Measurements from ENCODE around the gene NDUFAF8. TPM values are rescaled to one million over a fixed set of nuclear protein-coding genes. Genes with fewer than 3 reads are reported as not detected.

NDUFAF8 gene
- polyA plus RNA-seq, 1 experiment = 181 TPM

DNA sequence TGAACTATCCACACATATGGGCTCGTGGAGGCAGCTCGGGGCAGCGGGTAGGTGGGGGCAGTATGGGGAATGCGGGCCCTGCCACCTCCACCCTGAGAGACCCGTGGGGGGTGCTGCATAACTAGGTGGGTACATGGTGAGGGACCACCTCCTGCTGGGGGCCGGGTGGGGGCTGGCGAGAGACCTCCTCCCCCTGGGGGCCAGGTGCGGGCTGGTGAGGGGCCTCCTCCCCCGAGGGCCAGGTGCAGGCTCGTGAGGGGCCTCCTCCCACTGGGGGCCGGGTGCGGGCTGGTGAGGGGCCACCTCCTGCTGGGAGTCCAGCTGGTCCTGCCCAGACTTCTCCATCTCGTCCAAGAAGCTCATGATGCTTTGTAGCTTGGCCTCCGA lies 41.7 kb upstream of the NDUFAF8 start:
- ChIA-PET CTCF (interaction anchor here (0.6 kb wide), 1 partner anchor 30 kb away, joined by 3 read pairs; no protein-coding TSS in a partner anchor), POLR2A (no interaction called here)
- DNase-seq (ENCODE audit: low read depth, low spot score) = no peak
- Histone ChIP-seq H3K27ac (ENCODE audit: low read depth, low read length) (no peak overlapping the region), H3K9me3 (ENCODE audit: control insufficient read depth, insufficient read depth, low read length) (no peaks in the 10 kb centered on the region; the same call in 1 of the 2 replicates), H3K4me3 (ENCODE audit: low read depth, low read length) (no peak overlapping the region), H3K27me3 (ENCODE audit: control insufficient read depth, insufficient read depth, low read length) (no peaks in the 10 kb centered on the region)
- TF ChIP-seq, protein P1, sequence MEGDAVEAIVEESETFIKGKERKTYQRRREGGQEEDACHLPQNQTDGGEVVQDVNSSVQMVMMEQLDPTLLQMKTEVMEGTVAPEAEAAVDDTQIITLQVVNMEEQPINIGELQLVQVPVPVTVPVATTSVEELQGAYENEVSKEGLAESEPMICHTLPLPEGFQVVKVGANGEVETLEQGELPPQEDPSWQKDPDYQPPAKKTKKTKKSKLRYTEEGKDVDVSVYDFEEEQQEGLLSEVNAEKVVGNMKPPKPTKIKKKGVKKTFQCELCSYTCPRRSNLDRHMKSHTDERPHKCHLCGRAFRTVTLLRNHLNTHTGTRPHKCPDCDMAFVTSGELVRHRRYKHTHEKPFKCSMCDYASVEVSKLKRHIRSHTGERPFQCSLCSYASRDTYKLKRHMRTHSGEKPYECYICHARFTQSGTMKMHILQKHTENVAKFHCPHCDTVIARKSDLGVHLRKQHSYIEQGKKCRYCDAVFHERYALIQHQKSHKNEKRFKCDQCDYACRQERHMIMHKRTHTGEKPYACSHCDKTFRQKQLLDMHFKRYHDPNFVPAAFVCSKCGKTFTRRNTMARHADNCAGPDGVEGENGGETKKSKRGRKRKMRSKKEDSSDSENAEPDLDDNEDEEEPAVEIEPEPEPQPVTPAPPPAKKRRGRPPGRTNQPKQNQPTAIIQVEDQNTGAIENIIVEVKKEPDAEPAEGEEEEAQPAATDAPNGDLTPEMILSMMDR (IDR thresholded peaks at IDR 0.05; ENCODE audit: low read depth, low read length) = no peak

GRCh38 chr17:81197831-81198490 lies 41.2 kb upstream of the NDUFAF8 start:
- H3K9me3 ChIP-seq (ENCODE audit: control insufficient read depth, insufficient read depth, low read length) = no peaks in the 10 kb centered on the region; the same call in 1 of the 2 replicates
- DNase-seq (ENCODE audit: low read depth, low spot score) = no peak
- ChIA-PET CTCF (interaction anchor here (0.5 to 1.0 kb wide), 3 partner anchors 29 to 340 kb away, joined by 3 to 6 read pairs (median 3); no protein-coding TSS in a partner anchor), POLR2A (interaction anchor here (0.6 kb wide), 1 partner anchor 84 kb away, joined by 10 read pairs; no protein-coding TSS in a partner anchor)
- TF ChIP-seq, protein P1 (IDR thresholded peaks at IDR 0.05; ENCODE audit: low read depth, low read length) = no peak
- H3K4me3 ChIP-seq (ENCODE audit: low read depth, low read length) = no peak overlapping the region
- H3K27ac ChIP-seq (ENCODE audit: low read depth, low read length) = no peak overlapping the region
- no peaks in the 10 kb centered on the region for H3K27me3 ChIP-seq (ENCODE audit: control insufficient read depth, insufficient read depth, low read length)

DNA sequence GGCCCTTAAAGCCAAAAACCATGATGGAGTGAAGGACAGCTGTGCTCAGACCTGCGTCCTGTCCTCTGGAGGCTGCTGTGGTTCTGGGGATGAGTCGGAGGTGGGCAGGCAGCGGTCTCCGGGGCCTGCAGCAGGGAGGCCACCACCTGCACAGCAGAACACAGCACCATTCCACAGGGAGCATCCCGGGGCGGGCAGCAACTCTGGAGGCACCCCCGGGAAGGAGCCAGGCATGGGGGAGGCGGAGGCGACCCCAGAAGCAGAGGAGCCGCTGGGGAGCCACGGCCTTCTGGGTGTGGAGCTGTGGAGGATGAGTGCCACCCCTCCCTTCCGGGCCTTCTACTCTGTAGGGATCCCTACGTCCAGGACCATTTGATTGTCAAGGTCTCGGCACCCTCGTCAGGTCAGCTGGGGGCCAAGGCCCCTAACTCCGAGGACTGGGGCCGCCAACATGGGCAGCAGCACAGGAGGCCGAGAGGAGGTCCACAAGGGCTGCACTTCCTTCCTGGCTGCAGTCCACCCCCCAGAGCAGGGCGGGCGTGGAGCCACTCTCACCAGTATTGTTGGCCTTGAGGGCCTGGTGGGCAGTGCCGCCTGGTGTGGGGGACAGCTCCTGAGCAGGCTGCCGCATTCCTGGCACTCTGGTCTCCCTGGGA lies 40.2 kb upstream of the NDUFAF8 start:
- POLR2A ChIA-PET = no interaction called here
- no peak overlapping the region for H3K27ac ChIP-seq (ENCODE audit: low read depth, low read length)
- no peak overlapping the region for H3K4me3 ChIP-seq (ENCODE audit: low read depth, low read length)
- CTCF ChIA-PET = interaction anchor here (1.0 kb wide), 1 partner anchor 57 kb away, joined by 3 read pairs; no protein-coding TSS in a partner anchor
- DNase-seq (ENCODE audit: low read depth, low spot score) = no peak
- no peaks in the 10 kb centered on the region for H3K27me3 ChIP-seq (ENCODE audit: control insufficient read depth, insufficient read depth, low read length)
- TF ChIP-seq, protein P1 (IDR thresholded peaks at IDR 0.05; ENCODE audit: low read depth, low read length) = no peak
- no peaks in the 10 kb centered on the region; the same call in 1 of the 2 replicates for H3K9me3 ChIP-seq (ENCODE audit: control insufficient read depth, insufficient read depth, low read length)

- ChIA-PET CTCF (no interaction called here), POLR2A (no interaction called here)
- TF ChIP-seq, protein P1 (IDR thresholded peaks at IDR 0.05; ENCODE audit: low read depth, low read length) = no peak
Measured at GRCh38 chr17:81199482-81199830, 39.7 kb upstream of the NDUFAF8 start.

DNA sequence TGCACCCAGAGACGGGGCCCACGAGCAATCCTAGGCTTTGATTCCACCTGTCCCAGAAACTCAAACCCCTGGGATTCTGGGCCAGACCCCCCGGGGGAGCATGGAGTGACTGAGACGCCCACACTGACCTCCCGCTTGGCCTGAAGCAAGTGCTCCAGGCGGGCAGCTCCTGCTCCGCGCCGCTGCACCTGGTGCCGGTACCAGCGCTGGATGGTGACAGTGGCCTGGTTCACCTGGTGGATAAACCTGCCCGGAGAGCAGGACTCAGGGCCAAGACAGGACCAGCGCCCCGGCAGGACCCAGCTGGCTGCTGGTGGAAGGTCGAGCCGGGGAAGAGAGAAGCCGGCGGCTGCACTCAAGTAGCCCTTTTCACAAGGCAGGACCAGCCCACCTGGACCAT lies 38.9 kb upstream of the NDUFAF8 start:
- TF ChIP-seq, protein P1 (IDR thresholded peaks at IDR 0.05; ENCODE audit: low read depth, low read length) = no peak
- ChIA-PET POLR2A (interaction anchor here (0.6 kb wide), 1 partner anchor 103 kb away, joined by 6 read pairs; no protein-coding TSS in a partner anchor), CTCF (interaction anchor here (0.6 to 1.3 kb wide), 6 partner anchors 10 to 103 kb away, joined by 3 to 6 read pairs (median 3); partner anchors contain the start of gene CEP131)
- no peak overlapping the region for H3K4me3 ChIP-seq (ENCODE audit: low read depth, low read length)
- H3K9me3 ChIP-seq (ENCODE audit: control insufficient read depth, insufficient read depth, low read length) = no peaks in the 10 kb centered on the region; the same call in 1 of the 2 replicates
- DNase-seq (ENCODE audit: low read depth, low spot score) = no peak
- H3K27me3 ChIP-seq (ENCODE audit: control insufficient read depth, insufficient read depth, low read length) = no peaks in the 10 kb centered on the region
- H3K27ac ChIP-seq (ENCODE audit: low read depth, low read length) = no peak overlapping the region

More at GRCh38 chr17:81199482-81199830, 39.7 kb upstream of the NDUFAF8 start:
- no peak for DNase-seq (ENCODE audit: low read depth, low spot score)
- Histone ChIP-seq H3K4me3 (ENCODE audit: low read depth, low read length) (no peak overlapping the region), H3K9me3 (ENCODE audit: control insufficient read depth, insufficient read depth, low read length) (no peaks in the 10 kb centered on the region; the same call in 1 of the 2 replicates), H3K27me3 (ENCODE audit: control insufficient read depth, insufficient read depth, low read length) (no peaks in the 10 kb centered on the region), H3K27ac (ENCODE audit: low read depth, low read length) (no peak overlapping the region)
